HG03025 (cell line): ENCODE measurements around the gene UVRAG.
"Not testable (repeated sequence)": the region's sequence is repeated elsewhere in the genome, so short reads cannot be mapped to it uniquely, and the experiment has no call there.

Source experiments
- ATAC-seq: cut with Tn5 transposase; IDR thresholded peaks from one replicate; pipeline ENCODE4 v1.9.1; 2021; ENCODE audit warnings: mild to moderate bottlenecking, moderate library complexity; ENCODE audit not compliant: unreplicated experiment, low FRiP score

The UVRAG gene

GRCh38 chr11:75910426-75911145 is 95.6 kb downstream of the UVRAG start:
- no peak for ATAC-seq

- ATAC-seq = no peak
Measured at GRCh38 chr11:75911459-75911858, 96.4 kb downstream of the UVRAG start.

- no peak for ATAC-seq
Measured at GRCh38 chr11:75913984-75914383, 99.0 kb downstream of the UVRAG start.

- ATAC-seq = no peak
Measured at GRCh38 chr11:75916882-75917281, 101.9 kb downstream of the UVRAG start.

- no peak for ATAC-seq
Measured at GRCh38 chr11:75918331-75918730, 103.3 kb downstream of the UVRAG start.

- ATAC-seq = no peak
Measured at GRCh38 chr11:75919525-75919924, 104.5 kb downstream of the UVRAG start.

- ATAC-seq = no peak
Measured at GRCh38 chr11:75920848-75921247, 105.8 kb downstream of the UVRAG start.

- ATAC-seq = no peak
Measured at GRCh38 chr11:75921808-75922207, 106.8 kb downstream of the UVRAG start.

GRCh38 chr11:75924966-75925784 is 110.2 kb downstream of the UVRAG start:
- ATAC-seq = no peak

- ATAC-seq = no peak
Measured at GRCh38 chr11:75925785-75926164, 110.8 kb downstream of the UVRAG start.

GRCh38 chr11:75929706-75930105 is 114.7 kb downstream of the UVRAG start:
- no peak for ATAC-seq

GRCh38 chr11:75930534-75930933 is 115.5 kb downstream of the UVRAG start:
- no peak for ATAC-seq

GRCh38 chr11:75931124-75931523 is 116.1 kb downstream of the UVRAG start:
- ATAC-seq = no peak

- not testable (repeated sequence) for ATAC-seq
Measured at GRCh38 chr11:75933736-75934135, 118.7 kb downstream of the UVRAG start.

- ATAC-seq = no peak
Measured at GRCh38 chr11:75934851-75935250, 119.8 kb downstream of the UVRAG start.

- no peak for ATAC-seq
Measured at GRCh38 chr11:75938543-75938942, 123.5 kb downstream of the UVRAG start.

- ATAC-seq = no peak
Measured at GRCh38 chr11:75939516-75939915, 124.5 kb downstream of the UVRAG start.

- ATAC-seq = no peak
Measured at GRCh38 chr11:75939992-75940391, 125.0 kb downstream of the UVRAG start.

- ATAC-seq = no peak
Measured at GRCh38 chr11:75940911-75941310, 125.9 kb downstream of the UVRAG start.

GRCh38 chr11:75944515-75944914 is 129.5 kb downstream of the UVRAG start:
- no peak for ATAC-seq

- no peak for ATAC-seq
Measured at GRCh38 chr11:75945446-75945845, 130.4 kb downstream of the UVRAG start.

- no peak for ATAC-seq
Measured at GRCh38 chr11:75945947-75946346, 130.9 kb downstream of the UVRAG start.
